Nephron (organoid): ENCODE data around the gene TMEM94.

ENCODE experiments used
- H3K27ac Mint-ChIP-seq, 3 experiments: 2 replicates each; pipeline ENCODE4 v1.8.0; 2020; ENCODE audit warnings: mixed read lengths in 3 of 3, mild to moderate bottlenecking in 2 of 3, moderate library complexity in 1 of 3
- H3K27me3 Mint-ChIP-seq: 2 replicates; pipeline ENCODE4 v1.8.0; 2021; ENCODE audit warnings: low read depth, mild to moderate bottlenecking, moderate library complexity, mixed read lengths
- H3K36me3 Mint-ChIP-seq: 2 replicates; pipeline ENCODE4 v1.8.0; 2020; ENCODE audit warnings: low read depth, mixed read lengths
- H3K4me1 Mint-ChIP-seq: 2 replicates; pipeline ENCODE4 v1.8.0; 2020; ENCODE audit warnings: mixed read lengths
- H3K4me3 Mint-ChIP-seq, 3 experiments: 2 replicates each; pipeline ENCODE4 v1.8.0; 2020; ENCODE audit warnings: mild to moderate bottlenecking in 3 of 3, mixed read lengths in 3 of 3, moderate library complexity in 2 of 3
- H3K9me3 Mint-ChIP-seq: 2 replicates; pipeline ENCODE4 v1.8.0; 2020; ENCODE audit warnings: mixed read lengths
- TF ChIP-seq, protein P1 (sequence below), 3 experiments: fragments of 200-600 bp; sonication (generic); IDR thresholded peaks; one replicate each; pipeline ENCODE4 v1.5.0; 2021; ENCODE audit warnings: antibody characterized with exemption in 3 of 3; ENCODE audit not compliant: unreplicated experiment in 3 of 3

The TMEM94 gene

DNA sequence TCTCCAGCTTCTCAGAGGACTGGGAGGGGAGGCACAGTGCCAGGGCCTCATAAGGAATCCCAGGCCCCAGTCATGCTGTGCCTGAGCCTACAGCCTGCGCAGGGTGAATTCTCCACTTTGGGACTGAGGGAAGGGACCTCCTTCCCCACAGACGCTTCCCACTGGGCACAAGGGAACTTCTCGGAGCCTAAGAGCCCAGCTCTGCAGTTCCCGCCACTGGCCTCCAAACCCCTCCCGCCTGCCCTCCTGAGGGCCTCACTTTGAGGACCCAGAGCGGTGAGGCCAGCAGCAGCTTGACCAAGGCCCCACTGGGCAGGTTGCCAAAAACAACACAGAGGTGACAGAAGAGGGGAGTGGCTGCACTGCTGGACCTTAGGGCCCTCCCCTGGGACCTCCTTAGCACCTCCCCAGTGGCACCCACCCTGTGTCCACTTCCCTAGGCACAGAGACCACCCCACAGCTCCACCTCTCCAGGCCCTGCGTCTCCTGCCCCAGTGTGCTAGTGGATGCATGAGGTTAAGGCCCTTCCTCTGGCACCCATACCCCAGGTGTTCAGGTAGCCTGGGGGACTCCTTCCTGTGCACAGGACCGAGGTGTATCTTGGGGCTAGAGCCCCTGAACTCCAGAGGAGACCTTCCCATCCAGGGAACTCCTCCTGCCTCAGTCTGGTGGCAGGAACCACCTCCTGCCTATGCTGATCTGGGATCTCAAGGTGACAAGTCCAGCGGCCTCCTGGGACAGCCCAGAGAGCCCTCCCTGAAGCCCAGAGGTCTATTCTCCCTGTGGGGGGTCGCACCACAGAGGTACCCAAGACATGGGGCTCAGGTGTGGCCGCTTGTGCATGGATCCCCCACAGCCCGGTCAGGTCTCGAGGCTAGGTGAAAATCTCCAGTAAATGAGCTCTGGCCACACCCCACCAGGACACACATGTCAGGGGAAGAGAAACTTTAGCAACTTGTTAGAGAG is 55.5 kb downstream of the TMEM94 start:
- TF ChIP-seq, protein P1, sequence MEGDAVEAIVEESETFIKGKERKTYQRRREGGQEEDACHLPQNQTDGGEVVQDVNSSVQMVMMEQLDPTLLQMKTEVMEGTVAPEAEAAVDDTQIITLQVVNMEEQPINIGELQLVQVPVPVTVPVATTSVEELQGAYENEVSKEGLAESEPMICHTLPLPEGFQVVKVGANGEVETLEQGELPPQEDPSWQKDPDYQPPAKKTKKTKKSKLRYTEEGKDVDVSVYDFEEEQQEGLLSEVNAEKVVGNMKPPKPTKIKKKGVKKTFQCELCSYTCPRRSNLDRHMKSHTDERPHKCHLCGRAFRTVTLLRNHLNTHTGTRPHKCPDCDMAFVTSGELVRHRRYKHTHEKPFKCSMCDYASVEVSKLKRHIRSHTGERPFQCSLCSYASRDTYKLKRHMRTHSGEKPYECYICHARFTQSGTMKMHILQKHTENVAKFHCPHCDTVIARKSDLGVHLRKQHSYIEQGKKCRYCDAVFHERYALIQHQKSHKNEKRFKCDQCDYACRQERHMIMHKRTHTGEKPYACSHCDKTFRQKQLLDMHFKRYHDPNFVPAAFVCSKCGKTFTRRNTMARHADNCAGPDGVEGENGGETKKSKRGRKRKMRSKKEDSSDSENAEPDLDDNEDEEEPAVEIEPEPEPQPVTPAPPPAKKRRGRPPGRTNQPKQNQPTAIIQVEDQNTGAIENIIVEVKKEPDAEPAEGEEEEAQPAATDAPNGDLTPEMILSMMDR (IDR thresholded peaks at IDR 0.05; ENCODE audit: unreplicated experiment in 3 of 3), result no peak
- peaks cover 17% of the 10 kb centered on the region for H3K36me3 Mint-ChIP-seq
- H3K9me3 Mint-ChIP-seq, result no peaks in the 10 kb centered on the region
- peaks cover 39% of the 10 kb centered on the region for H3K4me1 Mint-ChIP-seq
- H3K27ac Mint-ChIP-seq, result no peak overlapping the region
- peak overlapping the region; percentile 87 to 89 (median 88) for H3K4me3 Mint-ChIP-seq
- no peaks in the 10 kb centered on the region for H3K27me3 Mint-ChIP-seq

DNA sequence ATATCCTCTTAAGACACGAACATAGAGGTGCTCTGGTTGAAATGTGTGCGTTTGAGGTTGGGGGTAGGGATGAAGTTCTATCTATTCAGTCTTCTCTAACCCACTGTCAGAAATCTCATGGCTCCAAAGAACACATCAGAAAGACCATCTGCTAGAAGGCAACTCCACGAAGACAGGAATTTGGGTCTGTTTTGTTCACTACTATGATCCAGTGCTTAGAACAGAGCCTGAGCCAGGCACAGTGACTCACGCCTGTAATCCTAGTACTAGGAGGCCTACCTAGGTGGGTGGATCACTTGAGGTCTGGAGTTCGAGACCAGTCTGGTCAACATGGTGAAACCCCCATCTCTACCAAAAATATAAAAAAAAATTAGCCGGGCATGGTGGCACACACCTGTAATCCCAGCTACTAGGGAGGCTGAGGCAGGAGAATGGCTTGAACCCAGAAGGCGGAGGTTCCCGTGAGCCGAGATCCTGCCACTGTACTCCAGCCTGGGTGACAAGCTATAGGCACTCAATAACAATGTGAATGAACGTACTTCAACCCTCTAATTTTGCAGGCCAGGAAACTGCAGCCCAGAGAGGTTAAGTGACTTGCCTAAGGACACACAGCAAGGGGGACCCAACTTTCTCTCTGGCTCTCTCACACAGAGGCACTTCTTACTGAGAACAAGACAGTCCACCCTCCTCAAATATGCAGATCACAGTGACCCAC is 56.6 kb downstream of the TMEM94 start:
- Mint-ChIP-seq H3K9me3 (no peaks in the 10 kb centered on the region), H3K4me3 (peak overlapping the region; percentile 87 to 89 (median 88)), H3K36me3 (peaks cover 19% of the 10 kb centered on the region), H3K4me1 (peaks cover 46% of the 10 kb centered on the region), H3K27ac (no peak overlapping the region), H3K27me3 (no peaks in the 10 kb centered on the region)
- TF ChIP-seq, protein P1 (IDR thresholded peaks at IDR 0.05; ENCODE audit: unreplicated experiment in 3 of 3), result no peak

DNA sequence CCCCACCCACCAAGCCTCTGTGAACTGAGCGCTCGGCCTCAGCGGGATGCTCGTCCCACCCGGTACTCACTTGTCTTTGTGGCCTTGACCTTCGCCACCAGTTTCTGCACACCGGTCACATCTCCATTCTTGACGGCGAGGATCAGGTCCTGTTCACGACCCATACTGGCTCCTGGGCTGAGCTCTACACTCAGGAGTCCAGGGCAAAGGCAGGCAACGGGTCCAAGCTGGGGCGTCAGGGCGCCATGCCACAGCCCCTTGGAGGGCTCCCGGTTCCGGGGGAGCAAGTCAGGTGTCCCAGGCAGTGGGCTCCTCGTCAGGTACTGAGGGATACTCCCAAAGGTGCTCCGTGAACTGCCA is 57.2 kb downstream of the TMEM94 start:
- TF ChIP-seq, protein P1 (IDR thresholded peaks at IDR 0.05; ENCODE audit: unreplicated experiment in 3 of 3), result no peak
- peak overlapping the region; percentile 87 to 89 (median 88) for H3K4me3 Mint-ChIP-seq
- no peaks in the 10 kb centered on the region for H3K9me3 Mint-ChIP-seq
- no peak overlapping the region for H3K27ac Mint-ChIP-seq
- H3K4me1 Mint-ChIP-seq, result peaks cover 46% of the 10 kb centered on the region
- peaks cover 24% of the 10 kb centered on the region for H3K36me3 Mint-ChIP-seq
- no peaks in the 10 kb centered on the region for H3K27me3 Mint-ChIP-seq

DNA sequence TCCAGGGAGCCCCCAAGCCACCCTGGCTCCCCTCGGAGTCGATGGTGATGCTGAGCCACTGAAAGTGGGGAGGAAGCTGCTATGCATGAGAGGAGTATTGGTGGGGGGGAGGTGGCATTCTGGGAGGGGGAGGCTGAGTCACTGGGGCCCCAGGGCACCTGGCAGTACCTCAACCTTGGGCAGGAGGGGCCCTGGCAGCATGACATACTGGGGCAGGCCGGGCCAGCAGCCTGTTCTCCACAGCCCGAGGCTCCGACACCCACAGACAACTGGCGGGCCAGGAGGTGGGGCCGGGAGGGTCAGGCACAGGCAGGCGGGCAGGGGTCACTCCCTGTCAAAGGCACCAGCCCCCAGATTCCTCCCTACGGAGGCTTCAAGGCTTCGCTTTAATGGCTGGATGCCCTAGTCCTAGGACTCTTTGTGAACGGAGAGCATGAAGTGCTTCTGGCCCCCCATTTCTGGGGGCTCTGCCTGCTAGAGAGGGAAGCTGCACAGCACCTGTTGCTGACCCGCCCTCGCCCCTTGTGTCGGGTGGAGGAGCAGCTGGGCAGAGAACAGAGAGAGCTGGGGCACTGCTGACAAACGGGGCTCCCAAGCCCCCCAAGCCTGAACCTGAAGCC is 58.0 kb downstream of the TMEM94 start:
- TF ChIP-seq, protein P1 (IDR thresholded peaks at IDR 0.05; ENCODE audit: unreplicated experiment in 3 of 3), result no peak
- Mint-ChIP-seq H3K9me3 (no peaks in the 10 kb centered on the region), H3K4me1 (peaks cover 41% of the 10 kb centered on the region), H3K27me3 (no peaks in the 10 kb centered on the region), H3K27ac (peak overlapping the region in 1 of 3 experiments; percentile 53), H3K4me3 (peak overlapping the region; percentile 87 to 89 (median 88)), H3K36me3 (peaks cover 22% of the 10 kb centered on the region)

DNA sequence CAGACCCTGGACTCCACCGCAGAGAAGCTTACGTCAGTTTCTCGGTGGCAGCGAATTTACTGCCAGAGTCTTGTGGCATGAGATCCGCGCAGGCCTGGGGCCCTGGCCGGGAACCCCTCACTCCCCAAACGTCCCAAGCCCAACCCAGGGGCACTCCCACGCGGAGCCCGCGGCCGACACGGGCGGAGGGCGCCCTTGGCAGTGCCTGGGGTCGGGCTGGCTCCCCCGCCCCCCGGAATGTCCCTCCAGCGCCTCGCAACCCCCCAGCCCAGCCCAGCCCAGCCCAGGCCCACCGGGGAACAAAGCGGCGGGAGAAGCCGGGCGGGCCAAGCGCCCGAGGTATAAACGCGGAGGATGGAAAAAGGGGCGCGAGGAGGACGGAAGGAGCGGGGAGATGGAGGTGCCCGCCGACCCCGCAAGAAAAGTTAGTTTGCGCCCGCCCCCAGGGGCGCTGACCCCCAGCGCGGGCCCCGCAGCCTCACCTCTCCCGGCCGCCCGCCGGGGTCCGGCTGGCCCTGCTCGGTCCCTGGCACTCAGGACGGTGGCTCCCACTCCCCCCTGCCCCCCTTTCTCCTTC is 58.6 kb downstream of the TMEM94 start:
- Mint-ChIP-seq H3K9me3 (no peaks in the 10 kb centered on the region), H3K36me3 (peaks cover 22% of the 10 kb centered on the region), H3K27me3 (no peaks in the 10 kb centered on the region), H3K4me3 (peak overlapping the region; percentile 87 to 90 (median 89)), H3K4me1 (peaks cover 36% of the 10 kb centered on the region), H3K27ac (no peak overlapping the region)
- TF ChIP-seq, protein P1 (IDR thresholded peaks at IDR 0.05; ENCODE audit: unreplicated experiment in 3 of 3), result no peak
